Panc1 (cell line): Measurements from ENCODE around the gene MXD4.

ENCODE experiments used
- POLR2AphosphoS5 ChIP-seq: IDR thresholded peaks from 2 replicates; pipeline ENCODE4 v1.6.1; 2012; ENCODE audit warnings: mild to moderate bottlenecking, low read depth, low read length, moderate library complexity
- TCF7L2 ChIP-seq: IDR thresholded peaks from 2 replicates; pipeline ENCODE4 v1.6.1; 2011; ENCODE audit warnings: mild to moderate bottlenecking, low read depth, low read length, inconsistent platforms
- TF ChIP-seq, protein P1 (sequence below): fragments of 450-650 bp; IDR thresholded peaks from 2 replicates; pipeline ENCODE4 v1.5.1; 2017; ENCODE audit warnings: mild to moderate bottlenecking

DNA sequence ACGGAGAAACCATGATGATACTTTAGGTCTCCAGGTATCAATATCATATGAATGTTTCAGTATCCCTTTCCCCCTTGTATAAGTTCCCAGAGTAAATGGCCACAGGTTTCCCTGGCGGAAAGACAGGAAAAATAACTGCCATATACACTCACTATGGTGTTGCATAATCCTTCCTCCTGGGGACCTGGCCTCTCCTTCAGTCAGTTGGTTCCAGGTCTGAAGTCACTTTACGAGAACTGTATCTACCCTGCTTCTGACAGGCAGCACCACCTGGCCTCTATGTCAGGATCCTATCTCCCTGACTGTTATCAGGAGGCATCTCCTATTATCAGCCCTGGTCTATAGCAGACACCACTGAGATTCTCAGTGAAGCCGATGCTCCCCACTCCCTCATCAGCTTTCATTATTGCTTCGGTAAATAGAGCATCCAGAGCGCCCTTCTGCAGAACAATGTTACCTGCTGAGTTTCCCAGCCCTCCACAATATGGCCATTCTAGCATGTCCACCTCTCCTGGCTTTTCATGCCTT, 42.6 kb downstream of the MXD4 start:
- TF ChIP-seq, protein P1, sequence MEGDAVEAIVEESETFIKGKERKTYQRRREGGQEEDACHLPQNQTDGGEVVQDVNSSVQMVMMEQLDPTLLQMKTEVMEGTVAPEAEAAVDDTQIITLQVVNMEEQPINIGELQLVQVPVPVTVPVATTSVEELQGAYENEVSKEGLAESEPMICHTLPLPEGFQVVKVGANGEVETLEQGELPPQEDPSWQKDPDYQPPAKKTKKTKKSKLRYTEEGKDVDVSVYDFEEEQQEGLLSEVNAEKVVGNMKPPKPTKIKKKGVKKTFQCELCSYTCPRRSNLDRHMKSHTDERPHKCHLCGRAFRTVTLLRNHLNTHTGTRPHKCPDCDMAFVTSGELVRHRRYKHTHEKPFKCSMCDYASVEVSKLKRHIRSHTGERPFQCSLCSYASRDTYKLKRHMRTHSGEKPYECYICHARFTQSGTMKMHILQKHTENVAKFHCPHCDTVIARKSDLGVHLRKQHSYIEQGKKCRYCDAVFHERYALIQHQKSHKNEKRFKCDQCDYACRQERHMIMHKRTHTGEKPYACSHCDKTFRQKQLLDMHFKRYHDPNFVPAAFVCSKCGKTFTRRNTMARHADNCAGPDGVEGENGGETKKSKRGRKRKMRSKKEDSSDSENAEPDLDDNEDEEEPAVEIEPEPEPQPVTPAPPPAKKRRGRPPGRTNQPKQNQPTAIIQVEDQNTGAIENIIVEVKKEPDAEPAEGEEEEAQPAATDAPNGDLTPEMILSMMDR: no peak
- TF ChIP-seq POLR2AphosphoS5 (no peak), TCF7L2 (no peak)
